Stimulated activated naive B cell treated with anti-CD40 and anti-IgM and Interleukin-4, amounts not matched to agents 10 μg/mL and 1 μg/mL and 100 μg/mL, for 72 hours (primary cell): Measurements from ENCODE around the gene AMDHD2.
A peak's percentile ranks its signal among the peaks of the same experiment; 100 is the strongest.

ENCODE experiments used
- ATAC-seq, 2 donors: fragments of 150-1000 bp; cut with Tn5 transposase; replicated peaks; 2 replicates each; pipeline ENCODE4 v1.10.0; 2021; ENCODE audit warnings: moderate library complexity in 1 of 2
- DNase-seq: peaks from one replicate; pipeline ENCODE4 v3.0.0; 2021
- H3K27ac Mint-ChIP-seq: one replicate; pipeline ENCODE4 v1.8.0; 2022; ENCODE audit warnings: mild to moderate bottlenecking, mixed read lengths
- H3K27me3 Mint-ChIP-seq, 2 donors: one replicate each; pipeline ENCODE4 v1.8.0; 2022; ENCODE audit warnings: mixed read lengths in 2 of 2
- H3K36me3 Mint-ChIP-seq, 2 donors: one replicate each; pipeline ENCODE4 v1.8.0; 2022; ENCODE audit warnings: mixed read lengths in 2 of 2, mild to moderate bottlenecking in 1 of 2
- H3K4me1 Mint-ChIP-seq, 2 donors: one replicate each; pipeline ENCODE4 v1.8.0; 2022; ENCODE audit warnings: mixed read lengths in 2 of 2, mild to moderate bottlenecking in 1 of 2
- H3K4me3 Mint-ChIP-seq, 2 donors: one replicate each; pipeline ENCODE4 v1.8.0; 2022; ENCODE audit warnings: mild to moderate bottlenecking in 2 of 2, mixed read lengths in 2 of 2, moderate library complexity in 1 of 2
- H3K9me3 Mint-ChIP-seq, 2 donors: one replicate each; pipeline ENCODE4 v1.8.0; 2022; ENCODE audit warnings: mixed read lengths in 2 of 2, mild to moderate bottlenecking in 1 of 2

Gene AMDHD2, protein sequence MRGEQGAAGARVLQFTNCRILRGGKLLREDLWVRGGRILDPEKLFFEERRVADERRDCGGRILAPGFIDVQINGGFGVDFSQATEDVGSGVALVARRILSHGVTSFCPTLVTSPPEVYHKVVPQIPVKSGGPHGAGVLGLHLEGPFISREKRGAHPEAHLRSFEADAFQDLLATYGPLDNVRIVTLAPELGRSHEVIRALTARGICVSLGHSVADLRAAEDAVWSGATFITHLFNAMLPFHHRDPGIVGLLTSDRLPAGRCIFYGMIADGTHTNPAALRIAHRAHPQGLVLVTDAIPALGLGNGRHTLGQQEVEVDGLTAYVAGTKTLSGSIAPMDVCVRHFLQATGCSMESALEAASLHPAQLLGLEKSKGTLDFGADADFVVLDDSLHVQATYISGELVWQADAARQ

DNA sequence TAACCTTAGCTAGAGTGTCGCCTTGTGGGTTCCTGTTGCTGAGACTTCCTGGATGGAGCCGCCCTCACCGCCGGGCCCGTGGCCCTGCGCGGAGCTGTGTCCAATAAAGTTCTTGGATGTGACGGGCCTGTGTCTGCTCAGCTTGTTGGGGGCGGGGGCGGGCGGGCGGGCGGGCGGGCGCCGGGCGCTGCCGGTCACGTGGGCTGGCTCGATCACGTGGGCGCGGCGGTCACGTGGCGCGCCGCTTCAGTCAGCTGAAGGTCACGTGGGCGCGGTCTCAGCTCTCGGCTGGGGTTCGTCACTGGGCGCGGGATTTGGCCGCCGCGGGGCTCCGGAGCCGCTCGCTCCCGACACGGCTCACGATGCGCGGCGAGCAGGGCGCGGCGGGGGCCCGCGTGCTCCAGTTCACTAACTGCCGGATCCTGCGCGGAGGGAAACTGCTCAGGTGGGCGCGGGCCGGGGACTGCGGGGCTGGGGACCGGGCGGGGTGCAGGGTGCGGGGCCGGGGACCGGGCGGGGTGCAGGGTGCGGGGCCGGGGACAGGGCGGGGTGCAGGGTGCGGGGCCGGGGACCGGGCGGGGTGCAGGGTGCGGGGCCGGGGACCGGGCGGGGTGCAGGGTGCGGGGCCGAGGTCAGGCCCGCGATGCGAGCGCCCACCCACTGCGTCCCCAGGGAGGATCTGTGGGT is at the start of gene AMDHD2:
Gene AMDHD2, plus strand, starts transcription at position 275 of the 687 bp plus-strand sequence. Its CDS starts 88 bp downstream, at position 363.
- DNase-seq (peak; percentile 78), ATAC-seq (peak; percentile 75 to 82)
- peak within 1 kb of the TSS; percentile 96 for H3K27ac Mint-ChIP-seq
- H3K27me3 Mint-ChIP-seq = no peaks in the 10 kb centered on the region
- H3K36me3 Mint-ChIP-seq = peaks cover 39 to 58% of the 10 kb centered on the region in 2 donors
- peaks cover 50 to 78% of the 10 kb centered on the region in 2 donors for H3K4me1 Mint-ChIP-seq
- no peaks in the 10 kb centered on the region for H3K9me3 Mint-ChIP-seq
- H3K4me3 Mint-ChIP-seq = peak within 1 kb of the TSS; percentile 88 to 91

DNA sequence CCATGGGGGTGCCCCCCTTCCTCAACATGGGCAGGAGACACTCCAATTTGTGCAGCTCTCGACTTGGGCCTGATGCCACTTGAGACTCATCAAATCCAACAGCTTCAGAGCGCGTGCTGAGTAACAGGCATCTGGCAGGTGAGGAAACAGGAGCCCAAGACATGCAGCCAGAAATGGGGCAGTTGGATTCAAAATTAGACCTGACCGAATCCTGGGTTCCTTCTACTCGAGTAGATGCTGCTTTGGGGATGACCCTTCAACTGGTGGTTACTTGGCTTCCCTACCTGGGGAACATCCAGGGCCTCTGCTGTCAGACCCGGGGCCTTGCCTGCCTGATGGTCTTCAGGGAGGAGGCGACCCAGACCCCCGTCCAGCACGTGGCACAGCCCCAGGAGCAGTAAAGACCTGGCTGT is 49.6 kb upstream of the AMDHD2 start:
- H3K36me3 Mint-ChIP-seq = peaks cover 0 to 4% of the 10 kb centered on the region in 2 donors
- DNase-seq (no peak), ATAC-seq (no peak)
- H3K27me3 Mint-ChIP-seq = peaks cover 24 to 27% of the 10 kb centered on the region in 2 donors
- peaks cover 31 to 53% of the 10 kb centered on the region in 2 donors for H3K4me1 Mint-ChIP-seq
- H3K27ac Mint-ChIP-seq = no peak overlapping the region
- no peak overlapping the region for H3K4me3 Mint-ChIP-seq
- H3K9me3 Mint-ChIP-seq = no peaks in the 10 kb centered on the region

DNA sequence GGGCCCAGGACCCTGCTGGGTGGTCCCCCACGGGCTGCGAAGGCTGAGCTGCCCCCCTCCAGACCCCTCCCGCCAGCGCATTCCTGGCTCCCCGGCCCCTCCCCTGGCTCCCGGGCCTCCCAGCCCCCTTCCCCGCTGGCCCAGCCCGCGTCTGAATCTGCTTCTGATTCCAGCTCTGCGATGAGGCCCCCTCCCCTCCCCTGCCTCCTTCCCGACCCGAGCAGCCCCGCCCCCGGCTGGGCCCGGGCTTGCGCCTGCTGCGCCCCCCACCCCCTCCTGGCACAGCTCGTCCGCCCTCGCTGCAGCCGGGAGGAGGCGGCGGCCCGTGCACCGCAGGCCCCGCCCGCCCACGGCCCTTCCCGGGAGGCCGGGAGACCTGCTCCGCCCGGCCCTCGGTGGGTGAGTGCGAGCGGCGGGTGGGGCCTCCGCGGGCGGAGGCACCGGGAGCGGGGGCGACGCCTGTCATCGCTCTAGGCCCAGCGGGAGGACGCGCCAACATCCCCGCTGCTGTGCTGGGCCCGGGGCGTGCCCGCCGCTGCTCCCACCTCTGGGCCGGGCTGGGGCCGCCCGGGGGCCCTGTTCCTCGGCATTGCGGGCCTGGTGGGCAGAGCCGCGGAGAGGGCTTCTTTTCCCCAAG is 49.0 kb upstream of the AMDHD2 start, which contains the start of gene NTN3:
Gene NTN3, plus strand, starts transcription at position 282 of the 637 bp plus-strand sequence. CDS start 405 bp downstream, outside the sequence.
- peak within 1 kb of the TSS in 1 of 2 donors; percentile 69 for H3K4me3 Mint-ChIP-seq

DNA sequence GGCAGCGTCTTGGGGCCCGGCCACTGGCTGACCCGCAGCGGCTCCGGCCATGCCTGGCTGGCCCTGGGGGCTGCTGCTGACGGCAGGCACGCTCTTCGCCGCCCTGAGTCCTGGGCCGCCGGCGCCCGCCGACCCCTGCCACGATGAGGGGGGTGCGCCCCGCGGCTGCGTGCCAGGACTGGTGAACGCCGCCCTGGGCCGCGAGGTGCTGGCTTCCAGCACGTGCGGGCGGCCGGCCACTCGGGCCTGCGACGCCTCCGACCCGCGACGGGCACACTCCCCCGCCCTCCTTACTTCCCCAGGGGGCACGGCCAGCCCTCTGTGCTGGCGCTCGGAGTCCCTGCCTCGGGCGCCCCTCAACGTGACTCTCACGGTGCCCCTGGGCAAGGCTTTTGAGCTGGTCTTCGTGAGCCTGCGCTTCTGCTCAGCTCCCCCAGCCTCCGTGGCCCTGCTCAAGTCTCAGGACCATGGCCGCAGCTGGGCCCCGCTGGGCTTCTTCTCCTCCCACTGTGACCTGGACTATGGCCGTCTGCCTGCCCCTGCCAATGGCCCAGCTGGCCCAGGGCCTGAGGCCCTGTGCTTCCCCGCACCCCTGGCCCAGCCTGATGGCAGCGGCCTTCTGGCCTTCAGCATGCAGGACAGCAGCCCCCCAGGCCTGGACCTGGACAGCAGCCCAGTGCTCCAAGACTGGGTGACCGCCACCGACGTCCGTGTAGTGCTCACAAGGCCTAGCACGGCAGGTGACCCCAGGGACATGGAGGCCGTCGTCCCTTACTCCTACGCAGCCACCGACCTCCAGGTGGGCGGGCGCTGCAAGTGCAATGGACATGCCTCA is 48.3 kb upstream of the AMDHD2 start:
- Mint-ChIP-seq H3K27me3 (peaks cover 24 to 27% of the 10 kb centered on the region in 2 donors), H3K27ac (no peak overlapping the region)

More for the DNA sequence above, 49.0 kb upstream of the AMDHD2 start, which contains the start of gene NTN3:
- Mint-ChIP-seq H3K4me1 (peaks cover 31 to 58% of the 10 kb centered on the region in 2 donors), H3K27ac (no peak within 1 kb of the TSS), H3K36me3 (peaks cover 0 to 4% of the 10 kb centered on the region in 2 donors), H3K27me3 (peaks cover 24 to 27% of the 10 kb centered on the region in 2 donors), H3K9me3 (no peaks in the 10 kb centered on the region)
- no peak for ATAC-seq
- DNase-seq = no peak

GRCh38 chr16:2472488-2472864 is 47.7 kb upstream of the AMDHD2 start:
- Mint-ChIP-seq H3K36me3 (peaks cover 0 to 5% of the 10 kb centered on the region in 2 donors), H3K9me3 (no peaks in the 10 kb centered on the region), H3K27me3 (peaks cover 20 to 27% of the 10 kb centered on the region in 2 donors), H3K4me3 (no peak overlapping the region), H3K4me1 (peaks cover 31 to 53% of the 10 kb centered on the region in 2 donors), H3K27ac (no peak overlapping the region)
- no peak for ATAC-seq
- DNase-seq = no peak

More for the DNA sequence above, 48.3 kb upstream of the AMDHD2 start:
- ATAC-seq (no peak), DNase-seq (no peak)
- Mint-ChIP-seq H3K36me3 (peaks cover 0 to 4% of the 10 kb centered on the region in 2 donors), H3K4me1 (peaks cover 33 to 59% of the 10 kb centered on the region in 2 donors), H3K4me3 (peak overlapping the region in 1 of 2 donors; percentile 69), H3K9me3 (no peaks in the 10 kb centered on the region)

- Mint-ChIP-seq H3K9me3 (no peaks in the 10 kb centered on the region), H3K4me1 (peaks cover 34 to 52% of the 10 kb centered on the region in 2 donors), H3K36me3 (peaks cover 0 to 10% of the 10 kb centered on the region in 2 donors), H3K27ac (peak overlapping the region; percentile 47), H3K4me3 (peak overlapping the region; percentile 59 to 61), H3K27me3 (peaks cover 20 to 27% of the 10 kb centered on the region in 2 donors)
- DNase-seq = no peak
- ATAC-seq = no peak
Observed at GRCh38 chr16:2472885-2473445, 47.2 kb upstream of the AMDHD2 start.

- DNase-seq = no peak
- H3K4me1 Mint-ChIP-seq = peaks cover 33 to 48% of the 10 kb centered on the region in 2 donors
- ATAC-seq = peak in 1 of 2 donors; percentile 0
- H3K27ac Mint-ChIP-seq = no peak overlapping the region
- peaks cover 20 to 23% of the 10 kb centered on the region in 2 donors for H3K27me3 Mint-ChIP-seq
- H3K36me3 Mint-ChIP-seq = peaks cover 0 to 14% of the 10 kb centered on the region in 2 donors
- H3K9me3 Mint-ChIP-seq = no peaks in the 10 kb centered on the region
- peak overlapping the region; percentile 59 to 61 for H3K4me3 Mint-ChIP-seq
Observed at GRCh38 chr16:2473446-2473926, 46.7 kb upstream of the AMDHD2 start.

- peak; percentile 58 to 64 for ATAC-seq
- no peak for DNase-seq
- peak overlapping the region; percentile 91 for H3K27ac Mint-ChIP-seq
- H3K9me3 Mint-ChIP-seq = no peaks in the 10 kb centered on the region
- H3K4me1 Mint-ChIP-seq = peaks cover 27 to 40% of the 10 kb centered on the region in 2 donors
- peak overlapping the region; percentile 86 for H3K4me3 Mint-ChIP-seq
- H3K27me3 Mint-ChIP-seq = peaks cover 20% of the 10 kb centered on the region in 2 donors
- H3K36me3 Mint-ChIP-seq = peaks cover 0 to 14% of the 10 kb centered on the region in 2 donors
Observed at GRCh38 chr16:2473999-2474876, 45.9 kb upstream of the AMDHD2 start.

DNA sequence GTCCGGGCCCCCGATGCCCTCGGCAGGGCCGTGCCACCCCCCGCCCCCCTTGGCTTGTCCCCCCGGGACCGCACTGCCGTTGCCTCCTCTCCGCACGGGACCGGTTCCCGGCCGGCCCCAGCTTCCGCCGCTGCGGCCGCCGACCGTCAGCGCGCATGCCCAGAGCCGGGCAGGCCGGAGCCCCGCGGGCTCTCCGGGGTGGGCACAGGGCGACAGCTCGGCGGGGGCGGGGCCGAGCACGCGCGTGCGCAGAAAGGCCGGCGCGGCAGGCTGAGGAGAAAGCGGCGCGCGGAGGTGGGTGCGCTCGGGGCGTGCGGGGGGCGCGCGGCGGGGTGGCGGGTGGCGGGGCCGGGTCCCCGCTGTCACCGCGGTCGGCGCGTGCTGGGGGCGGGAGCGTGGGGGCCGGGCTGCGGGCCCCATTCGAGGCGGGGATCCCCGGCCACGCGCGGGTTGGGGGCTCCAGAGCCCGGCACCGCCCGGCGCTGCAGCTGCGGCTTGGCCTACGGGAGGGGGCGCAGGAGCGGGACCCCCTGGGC is 45.2 kb upstream of the AMDHD2 start, which contains the start of gene TBC1D24:
Gene TBC1D24, plus strand, starts transcription at position 251 of the 536 bp plus-strand sequence. CDS start 21,022 bp downstream, outside the sequence.
- H3K27me3 Mint-ChIP-seq = peaks cover 15 to 16% of the 10 kb centered on the region in 2 donors

DNA sequence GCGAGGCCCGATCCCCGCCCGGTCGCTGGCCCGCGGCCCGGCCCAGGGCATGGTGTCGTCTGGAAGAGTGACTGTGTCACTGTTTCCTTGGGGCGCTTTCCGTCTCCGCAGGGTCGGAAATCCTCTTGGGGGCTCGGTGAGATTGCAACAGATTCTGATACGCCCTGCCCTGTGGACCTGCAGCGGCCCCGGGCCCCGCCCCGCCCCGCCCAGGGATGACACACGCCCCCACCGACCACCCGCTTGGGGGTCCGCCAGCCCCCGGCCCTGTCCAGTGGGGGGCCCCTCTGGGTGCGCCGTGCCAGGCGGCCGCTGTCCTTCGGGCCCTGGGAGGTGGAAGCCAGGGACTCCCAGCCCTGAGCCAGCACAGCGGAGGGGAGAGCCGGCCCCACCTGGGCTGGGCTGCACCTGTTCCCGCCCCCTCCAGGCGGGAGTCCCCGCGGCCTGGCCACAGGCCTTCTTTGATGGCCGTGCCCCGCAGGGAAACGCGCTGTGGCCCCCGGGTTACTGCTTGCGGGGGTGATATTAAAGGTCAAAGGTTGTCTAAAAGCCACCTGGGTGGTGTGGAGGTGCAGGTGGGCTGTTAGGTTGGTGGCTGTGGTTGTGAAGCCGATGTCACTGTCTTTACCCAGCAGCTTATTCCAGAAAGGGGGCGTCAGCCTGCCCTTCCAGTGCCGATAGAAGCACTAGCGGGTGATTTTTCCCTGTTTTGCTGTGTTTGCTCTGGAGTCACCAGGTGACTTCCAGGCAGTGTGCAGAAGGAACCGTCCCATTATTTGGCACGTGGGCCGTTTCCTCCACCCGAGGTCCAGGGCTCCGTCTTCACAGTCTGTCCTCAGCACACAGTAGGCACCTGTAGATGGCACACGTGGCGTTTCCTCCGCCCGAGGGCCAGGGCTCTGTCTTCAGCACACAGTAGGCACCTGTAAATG is 44.5 kb upstream of the AMDHD2 start:
- ATAC-seq (peak; percentile 29 to 35), DNase-seq (no peak)
- Mint-ChIP-seq H3K27me3 (peaks cover 7 to 9% of the 10 kb centered on the region in 2 donors), H3K27ac (no peak overlapping the region), H3K4me3 (peak overlapping the region; percentile 57 to 58), H3K9me3 (no peaks in the 10 kb centered on the region), H3K36me3 (peaks cover 5 to 21% of the 10 kb centered on the region in 2 donors), H3K4me1 (peaks cover 15 to 26% of the 10 kb centered on the region in 2 donors)

More for the DNA sequence above, 45.2 kb upstream of the AMDHD2 start, which contains the start of gene TBC1D24:
- Mint-ChIP-seq H3K4me1 (peaks cover 20 to 33% of the 10 kb centered on the region in 2 donors), H3K9me3 (no peaks in the 10 kb centered on the region), H3K27ac (peak within 1 kb of the TSS; percentile 91), H3K4me3 (peak within 1 kb of the TSS; percentile 86), H3K36me3 (peaks cover 2 to 18% of the 10 kb centered on the region in 2 donors)
- peak; percentile 84 for DNase-seq
- peak; percentile 82 to 84 for ATAC-seq

DNA sequence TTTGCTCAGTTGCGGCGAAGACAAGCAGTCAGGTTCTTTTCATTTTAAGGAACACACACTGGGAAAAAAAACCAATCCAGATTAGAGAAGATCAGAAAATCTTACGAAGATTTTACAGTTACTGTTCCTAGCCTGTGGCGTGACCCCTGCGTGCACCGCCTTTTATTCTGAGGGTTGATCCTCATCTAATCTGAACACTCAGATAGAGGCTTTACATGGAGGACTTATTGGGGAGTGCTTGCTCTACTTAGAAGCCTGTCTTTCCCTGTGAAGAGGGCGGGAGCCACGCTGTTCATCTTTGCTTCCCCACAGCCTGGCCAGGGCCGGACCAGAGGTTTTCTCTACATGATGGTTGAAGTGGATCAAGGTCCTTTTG is 43.8 kb upstream of the AMDHD2 start:
- H3K36me3 Mint-ChIP-seq = peaks cover 5 to 21% of the 10 kb centered on the region in 2 donors
- peaks cover 7 to 9% of the 10 kb centered on the region in 2 donors for H3K27me3 Mint-ChIP-seq
- no peak overlapping the region for H3K27ac Mint-ChIP-seq
- H3K9me3 Mint-ChIP-seq = no peaks in the 10 kb centered on the region
- DNase-seq = no peak
- H3K4me1 Mint-ChIP-seq = peaks cover 15 to 26% of the 10 kb centered on the region in 2 donors
- peak overlapping the region; percentile 57 to 58 for H3K4me3 Mint-ChIP-seq
- ATAC-seq = no peak
